Activated CD4-positive, alpha-beta T cell treated with anti-CD3 and anti-CD28 coated beads for 24 hours (primary cell): ENCODE measurements around the gene LILRA6.
"Not testable (repeated sequence)": the region's sequence is repeated elsewhere in the genome, so short reads cannot be mapped to it uniquely, and the experiment has no call there.

Experiments used
- DNase-seq, 2 donors: peaks; one replicate each; pipeline ENCODE4 v3.0.0-alpha.2; 2020; ENCODE audit warnings: low read depth in 2 of 2

The LILRA6 gene

DNA sequence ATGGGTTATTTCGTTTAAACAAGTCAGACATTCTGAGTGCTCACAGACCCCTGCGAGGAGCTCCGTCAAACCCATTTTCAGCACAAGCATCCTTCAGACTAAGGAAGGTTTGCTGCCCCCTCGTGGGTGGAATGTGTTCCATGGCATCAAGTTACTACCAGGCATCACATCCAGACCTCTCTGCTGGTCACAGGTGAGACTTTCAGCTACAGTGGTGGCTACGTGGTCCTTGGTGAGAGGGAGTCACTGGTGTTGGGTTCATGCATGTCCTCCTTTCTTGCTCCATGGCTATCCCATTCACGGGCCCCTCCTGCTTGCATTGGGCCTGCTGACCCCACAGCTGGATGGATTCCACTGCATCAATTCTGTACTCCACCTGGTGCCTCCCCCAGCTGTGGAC is 23.5 kb upstream of the LILRA6 start:
- peak; percentile 64 to 73 for DNase-seq

DNA sequence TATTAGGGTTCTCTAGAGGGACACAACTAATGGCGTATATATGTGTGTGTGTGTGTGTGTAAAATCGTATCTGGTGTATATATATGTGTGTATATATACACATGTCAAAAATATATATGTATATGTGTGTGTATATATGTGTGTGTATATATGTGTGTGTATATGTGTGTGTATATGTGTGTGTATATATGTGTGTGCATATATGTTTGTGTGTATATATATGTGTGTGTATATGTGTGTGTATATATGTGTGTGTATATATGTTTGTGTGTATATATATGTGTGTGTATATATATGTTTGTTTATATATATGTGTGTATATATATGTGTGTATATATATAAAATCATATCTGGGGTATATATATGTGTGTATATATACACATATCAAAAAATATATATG is 19.9 kb upstream of the LILRA6 start:
- no peak for DNase-seq

DNA sequence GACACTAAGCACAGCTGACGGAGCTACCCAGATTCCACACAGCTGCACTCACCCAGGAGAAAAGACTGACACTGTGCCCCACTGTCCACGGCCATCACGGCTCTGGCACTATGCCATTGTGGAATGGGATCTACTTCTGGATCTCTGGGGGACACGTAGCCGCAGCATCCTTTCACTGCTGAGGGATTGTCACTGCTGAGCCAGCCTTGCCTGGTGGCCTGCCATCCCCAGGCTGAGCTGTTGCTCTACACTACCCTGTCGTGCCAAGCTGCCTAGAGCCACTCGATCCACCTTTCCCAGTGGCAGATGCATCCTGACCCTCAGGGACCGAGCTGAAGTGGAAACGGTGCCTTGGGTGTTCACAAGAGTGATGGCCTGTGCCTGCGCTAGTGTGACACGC is 19.5 kb upstream of the LILRA6 start:
- DNase-seq: no peak

DNA sequence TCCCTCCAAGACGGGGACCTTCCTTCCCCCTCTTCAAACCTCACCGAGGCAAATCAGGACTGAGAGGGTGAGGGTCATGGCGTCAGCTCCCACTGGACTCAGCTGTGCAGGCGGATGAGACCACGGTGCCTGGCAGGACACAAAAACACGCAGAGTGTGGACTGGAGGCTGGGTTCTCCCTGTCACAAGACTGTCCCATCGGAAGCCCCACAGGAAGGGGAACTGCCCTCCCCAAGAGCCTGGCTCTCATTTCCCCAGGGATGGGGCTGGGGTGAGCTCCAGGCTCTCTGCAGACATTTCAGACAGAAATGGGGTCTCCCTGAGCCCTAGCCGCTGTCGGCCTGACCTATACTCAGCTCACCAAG is 14.5 kb upstream of the LILRA6 start, which contains the start of gene LILRB5:
Gene LILRB5 (minus strand): TSS at position 158 of the 365 bp plus-strand sequence. CDS start 80 bp downstream, at position 78.
- DNase-seq: no peak

DNA sequence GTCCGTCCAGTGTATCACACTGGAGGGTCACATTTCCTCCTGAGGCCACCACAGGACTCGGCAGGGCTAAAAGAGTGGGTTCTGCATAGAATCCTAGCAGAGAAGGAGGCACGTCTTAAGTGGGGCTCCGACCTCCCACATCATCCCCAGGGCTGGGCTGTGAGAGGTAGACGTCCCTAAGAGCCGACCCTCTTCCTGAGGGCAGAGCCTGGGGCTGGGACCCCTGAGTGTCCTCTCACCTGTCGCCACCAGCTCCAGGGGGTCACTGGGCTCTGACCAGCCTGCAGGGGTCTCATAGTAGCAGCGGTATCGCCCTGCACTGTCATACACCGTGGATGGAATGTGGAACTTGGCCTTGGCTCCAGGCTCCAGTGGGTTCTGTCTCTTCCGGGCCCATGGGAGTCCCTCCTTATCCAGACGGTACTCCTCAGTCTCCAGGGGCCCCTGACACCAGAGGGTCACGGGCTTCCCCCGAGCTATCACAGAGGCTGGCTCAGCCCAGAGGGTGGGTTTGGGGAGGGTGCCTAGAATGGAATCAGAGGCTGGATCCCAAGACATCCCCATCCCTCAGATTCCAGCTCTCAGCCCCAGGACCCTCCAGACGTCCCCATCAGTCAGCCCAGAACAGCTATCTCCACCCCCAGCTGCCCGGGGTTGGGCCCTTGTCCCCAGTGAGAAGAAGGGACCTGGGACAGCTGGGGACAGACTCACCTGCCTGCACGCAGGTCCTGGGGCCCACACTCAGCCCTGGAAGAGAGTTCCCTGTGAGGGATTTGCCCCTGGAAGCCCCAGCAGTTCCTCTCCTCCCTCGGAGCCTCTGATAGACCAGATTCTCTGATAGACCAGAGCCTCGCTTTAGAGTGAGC is 13.9 kb upstream of the LILRA6 start:
- no peak for DNase-seq

DNA sequence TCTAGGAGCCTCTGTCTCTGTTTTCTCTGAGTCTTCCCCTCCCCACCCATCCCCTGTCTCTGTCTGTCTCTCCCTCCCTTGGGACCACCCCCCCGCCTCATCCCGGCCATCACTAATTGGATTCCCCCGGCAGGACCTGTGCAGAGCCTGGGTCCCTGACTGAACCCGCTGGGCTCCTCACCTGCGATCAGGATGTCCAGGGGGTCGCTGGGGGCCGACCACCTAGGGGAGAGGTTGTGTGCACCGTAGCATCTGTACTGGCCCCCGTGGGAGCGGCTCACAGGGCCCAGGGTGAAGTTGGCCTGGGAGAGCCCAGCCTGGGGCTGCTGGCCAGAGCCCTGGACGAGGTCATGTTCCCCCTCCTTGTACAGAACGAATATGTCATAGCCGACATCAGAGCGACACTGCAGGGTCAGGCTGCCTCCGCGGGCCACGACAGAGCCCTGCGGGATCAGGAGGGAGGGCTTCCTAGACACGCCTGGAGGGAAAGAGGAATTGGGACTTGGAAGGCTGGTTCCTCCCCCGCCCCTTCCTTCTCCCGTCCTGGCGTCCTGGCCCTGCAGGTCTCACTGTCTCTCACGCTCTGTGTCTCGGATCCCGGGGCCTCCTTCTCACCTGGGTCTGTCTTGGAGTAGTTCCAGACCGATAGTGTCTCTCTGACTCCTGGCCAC is 12.7 kb upstream of the LILRA6 start:
- no peak for DNase-seq

DNA sequence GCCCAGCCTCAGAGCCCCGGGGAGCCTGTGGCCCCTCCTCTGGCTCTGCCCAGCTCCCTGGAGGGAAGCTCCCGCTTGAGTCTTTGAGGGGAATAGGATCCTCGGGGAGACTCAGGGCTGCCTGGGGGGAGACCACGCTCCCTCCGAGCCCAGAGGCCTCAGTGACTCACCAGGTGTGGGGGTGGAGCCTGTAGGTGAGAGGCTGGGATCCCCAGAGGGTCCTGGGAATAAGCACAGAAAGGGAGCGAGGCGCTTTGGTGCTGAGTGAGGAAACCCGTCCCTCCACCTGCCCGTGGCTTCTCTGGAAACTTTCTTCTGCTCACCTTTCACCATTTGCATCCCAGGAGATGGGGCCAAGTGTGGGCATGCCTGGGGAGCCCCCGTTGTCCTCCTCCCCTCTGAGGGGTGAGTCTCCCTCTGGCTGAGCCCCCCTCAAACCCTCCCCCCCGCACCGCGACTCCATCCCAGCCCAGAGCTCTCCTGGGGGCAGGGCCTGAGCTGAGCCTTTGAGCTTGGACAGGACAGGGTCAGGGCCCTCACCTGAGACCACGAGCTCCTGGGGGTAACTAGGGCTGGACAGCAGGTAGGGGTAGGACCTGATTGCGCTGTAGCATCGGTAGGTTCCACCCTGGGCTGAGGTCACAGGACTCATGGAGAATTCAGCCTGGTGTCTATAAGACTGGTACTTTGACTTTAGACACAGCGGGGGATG is 11.8 kb upstream of the LILRA6 start:
- no peak for DNase-seq

DNA sequence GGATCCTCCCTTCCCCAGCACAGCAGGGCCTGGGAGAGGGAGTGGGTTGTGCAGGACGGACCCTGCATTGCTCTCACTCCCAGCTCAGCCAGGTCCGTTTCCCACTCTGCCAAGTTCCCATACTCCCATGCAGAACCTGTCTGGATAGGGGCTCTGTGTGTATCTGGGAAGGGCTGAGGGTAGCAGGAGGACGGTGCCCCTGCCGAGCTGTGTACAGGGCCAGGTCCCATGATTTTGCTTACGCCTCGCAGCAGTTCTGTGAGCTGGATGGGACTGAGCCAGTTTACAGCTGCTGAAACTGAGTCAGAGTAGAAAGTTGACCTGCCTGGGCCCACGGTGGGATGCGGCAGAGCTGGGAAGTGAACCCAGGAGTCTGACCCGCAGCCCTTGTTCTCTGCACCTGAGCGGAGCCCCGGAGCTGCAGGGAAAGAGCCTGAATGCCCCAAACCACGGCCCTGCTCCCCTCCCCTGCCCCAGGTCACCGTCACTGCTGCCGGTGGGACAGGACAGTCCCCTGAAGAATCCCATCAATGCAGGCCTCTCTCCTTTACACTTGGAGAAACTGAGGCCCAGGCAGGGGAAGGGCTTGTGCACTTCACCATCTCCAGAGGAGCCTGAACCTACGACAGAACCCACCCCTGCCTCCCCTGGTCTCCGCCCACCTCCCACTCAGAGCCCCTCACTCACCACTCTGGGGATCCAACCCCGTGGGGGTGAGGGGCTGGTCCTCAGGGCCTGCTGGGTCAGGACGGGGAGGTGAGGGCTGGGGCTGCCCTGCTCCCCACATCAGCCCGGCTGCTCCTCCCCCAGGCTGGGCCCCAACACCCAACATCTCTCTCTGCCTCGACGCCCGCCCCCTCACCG is 11.0 kb upstream of the LILRA6 start:
- no peak for DNase-seq

DNA sequence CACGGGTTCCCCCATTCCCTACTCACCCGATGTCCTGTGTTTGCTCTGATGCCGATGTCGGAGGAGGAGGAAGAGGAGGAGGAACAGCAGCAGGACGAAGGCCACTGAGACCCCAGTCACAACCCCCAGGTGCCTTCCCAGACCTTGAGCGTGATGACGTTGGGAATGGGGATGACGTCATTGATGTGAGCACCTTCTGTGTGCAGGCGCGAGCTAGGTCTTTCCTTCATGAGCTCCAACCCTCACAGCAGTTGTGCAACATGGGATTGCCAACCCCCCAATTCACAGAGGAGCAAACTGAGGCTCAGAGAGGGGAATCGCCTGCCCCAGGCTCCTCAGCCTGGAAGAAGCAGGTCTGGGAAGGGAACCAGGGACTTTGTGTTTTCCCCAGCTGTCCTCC is 10.3 kb upstream of the LILRA6 start:
- DNase-seq: no peak

DNA sequence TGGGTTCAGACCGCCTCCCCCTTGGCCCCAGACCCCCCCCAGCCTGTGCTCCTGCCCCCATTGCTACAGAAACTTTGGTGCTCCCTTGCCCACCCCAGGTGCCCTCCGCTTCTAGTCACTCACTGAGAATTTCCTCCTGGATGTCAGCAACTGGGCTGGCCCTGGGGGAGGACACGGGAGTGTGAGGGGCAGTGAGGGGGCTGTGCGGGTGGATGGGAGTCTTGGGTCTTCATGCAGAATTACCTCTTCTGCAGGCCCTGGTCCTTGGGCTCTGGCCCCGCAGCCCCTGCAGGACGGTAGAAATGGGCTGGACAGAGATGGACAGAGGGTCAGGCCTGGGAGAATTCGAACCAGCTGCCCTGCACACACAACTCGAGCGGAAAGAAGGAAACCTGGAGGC is 9.7 kb upstream of the LILRA6 start:
- no peak for DNase-seq

DNA sequence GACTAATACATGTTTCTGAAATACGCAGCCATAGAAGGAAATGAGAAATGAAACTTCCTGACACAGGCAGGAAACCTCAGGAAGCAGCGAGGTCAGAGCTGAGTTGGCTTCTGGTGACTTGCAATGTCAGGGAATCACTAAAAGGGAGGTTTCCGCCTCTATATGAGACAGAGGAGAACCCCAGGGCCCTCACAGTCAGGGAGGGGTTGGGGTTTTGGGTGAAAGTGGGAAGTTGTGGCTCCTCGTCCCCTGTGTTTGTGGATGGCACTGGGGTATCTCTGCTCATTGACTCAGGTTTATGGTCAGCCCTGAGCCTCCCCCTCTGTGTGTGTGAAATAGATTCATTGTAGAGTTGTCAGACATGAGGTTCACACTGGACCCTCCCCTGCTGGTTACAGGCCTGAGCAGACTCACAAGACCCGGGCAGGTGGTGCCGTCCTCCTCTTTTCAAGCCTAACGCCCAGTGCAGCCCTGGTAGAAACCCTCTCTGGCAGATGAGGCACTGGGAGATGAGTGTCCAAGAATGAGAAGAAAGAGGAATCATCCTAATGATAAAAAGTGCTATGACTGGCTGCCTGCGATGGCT is 5.5 kb upstream of the LILRA6 start:
- DNase-seq: peak; percentile 12 to 14

DNA sequence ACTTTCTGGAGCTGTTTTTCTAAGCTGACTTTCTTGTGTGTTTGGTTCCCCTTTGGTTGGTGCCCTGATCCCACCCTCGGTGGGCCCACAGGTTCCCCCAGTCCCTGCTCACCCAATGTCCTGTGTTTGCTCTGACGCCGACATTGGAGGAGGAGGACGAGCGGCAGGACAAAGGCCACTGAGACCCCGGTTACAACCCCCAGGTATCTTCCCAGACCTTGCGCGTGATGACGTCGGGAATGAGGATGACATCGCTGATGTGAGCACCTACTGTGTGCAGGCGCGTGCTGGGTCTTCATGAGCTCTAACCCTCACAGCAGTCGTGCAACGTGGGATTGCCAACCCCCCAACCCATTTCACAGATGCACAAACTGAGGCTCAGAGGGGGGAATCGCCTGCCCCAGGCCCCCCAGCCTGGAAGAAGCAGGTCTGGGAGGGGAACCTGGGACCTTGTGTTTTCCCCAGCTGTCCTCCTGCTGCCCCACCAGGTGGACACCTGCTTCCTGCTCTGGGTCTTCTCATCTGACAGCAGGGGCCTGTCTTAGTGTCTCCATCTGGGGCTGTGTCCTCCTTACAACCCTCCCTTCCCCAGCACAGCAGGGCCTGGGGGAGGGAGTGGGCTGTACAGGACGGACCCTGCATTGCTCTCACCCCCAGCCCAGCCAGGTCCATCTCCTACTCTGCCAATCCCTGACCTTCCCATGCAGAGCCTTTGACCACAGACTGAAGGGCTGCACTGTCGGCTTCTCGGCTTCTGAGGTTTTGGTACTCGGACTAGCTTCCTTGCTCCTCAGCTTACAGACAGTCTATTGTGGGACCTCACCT is 4.7 kb upstream of the LILRA6 start:
- no peak for DNase-seq

DNA sequence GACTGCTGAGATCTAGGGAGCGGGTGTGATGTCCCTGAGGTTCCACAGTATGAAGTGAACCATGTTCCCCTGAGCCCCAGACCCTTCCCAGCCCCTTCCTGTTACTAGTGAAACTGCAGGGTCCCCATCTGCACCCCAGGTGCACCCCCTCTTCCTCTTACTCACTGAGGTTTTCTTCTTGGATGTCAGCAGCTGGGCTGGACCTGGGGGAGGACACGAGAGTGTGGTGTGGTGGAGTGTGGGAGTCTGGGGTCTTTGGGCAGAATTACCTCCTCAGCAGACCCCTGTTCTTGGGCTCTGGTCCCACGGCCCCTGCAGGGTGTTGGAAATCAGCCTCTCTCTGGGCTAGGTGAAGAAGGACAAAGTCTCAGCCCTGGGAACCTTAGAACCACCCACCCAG is 3.3 kb upstream of the LILRA6 start:
- DNase-seq: no peak

DNA sequence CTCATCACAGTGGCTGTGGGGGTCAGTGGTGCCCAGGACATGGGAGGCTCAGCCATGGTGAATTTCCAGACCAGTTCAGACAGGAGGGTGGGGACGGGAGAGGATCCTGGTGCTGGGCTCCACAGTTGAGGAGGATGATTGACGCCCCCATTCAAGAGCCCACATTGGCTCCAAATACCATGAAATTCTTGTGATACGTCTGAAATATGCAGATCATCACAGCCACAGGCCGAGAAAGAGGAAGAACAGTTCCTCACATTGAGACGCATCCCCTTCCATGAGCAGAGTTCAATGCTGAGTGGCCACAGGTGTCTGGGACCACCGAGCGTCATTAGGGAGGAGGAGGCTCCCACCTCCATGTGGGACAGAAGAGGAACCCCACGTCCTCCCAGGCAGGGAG is 1.2 kb upstream of the LILRA6 start:
- not testable (repeated sequence) for DNase-seq

DNA sequence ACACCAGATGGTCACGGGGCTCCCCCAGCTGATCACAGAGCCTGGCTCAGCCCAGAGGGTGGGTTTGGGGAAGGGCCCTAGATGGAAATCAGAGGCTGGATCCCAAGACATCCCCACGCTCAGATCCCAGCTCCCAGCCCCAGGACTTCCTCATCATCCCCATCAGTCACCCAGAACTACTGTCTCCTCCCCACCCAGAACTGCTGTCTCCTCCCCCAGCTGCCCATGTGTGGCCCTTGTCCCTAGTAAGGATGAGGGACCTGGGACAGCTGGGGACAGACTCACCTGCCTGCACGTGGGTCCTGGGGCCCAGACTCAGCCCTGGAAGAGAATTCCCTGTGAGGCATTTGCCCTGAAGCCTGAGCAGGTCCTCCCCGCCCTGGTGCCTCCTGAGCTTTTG is 356 bp downstream of the LILRA6 start:
- not testable (repeated sequence) for DNase-seq

DNA sequence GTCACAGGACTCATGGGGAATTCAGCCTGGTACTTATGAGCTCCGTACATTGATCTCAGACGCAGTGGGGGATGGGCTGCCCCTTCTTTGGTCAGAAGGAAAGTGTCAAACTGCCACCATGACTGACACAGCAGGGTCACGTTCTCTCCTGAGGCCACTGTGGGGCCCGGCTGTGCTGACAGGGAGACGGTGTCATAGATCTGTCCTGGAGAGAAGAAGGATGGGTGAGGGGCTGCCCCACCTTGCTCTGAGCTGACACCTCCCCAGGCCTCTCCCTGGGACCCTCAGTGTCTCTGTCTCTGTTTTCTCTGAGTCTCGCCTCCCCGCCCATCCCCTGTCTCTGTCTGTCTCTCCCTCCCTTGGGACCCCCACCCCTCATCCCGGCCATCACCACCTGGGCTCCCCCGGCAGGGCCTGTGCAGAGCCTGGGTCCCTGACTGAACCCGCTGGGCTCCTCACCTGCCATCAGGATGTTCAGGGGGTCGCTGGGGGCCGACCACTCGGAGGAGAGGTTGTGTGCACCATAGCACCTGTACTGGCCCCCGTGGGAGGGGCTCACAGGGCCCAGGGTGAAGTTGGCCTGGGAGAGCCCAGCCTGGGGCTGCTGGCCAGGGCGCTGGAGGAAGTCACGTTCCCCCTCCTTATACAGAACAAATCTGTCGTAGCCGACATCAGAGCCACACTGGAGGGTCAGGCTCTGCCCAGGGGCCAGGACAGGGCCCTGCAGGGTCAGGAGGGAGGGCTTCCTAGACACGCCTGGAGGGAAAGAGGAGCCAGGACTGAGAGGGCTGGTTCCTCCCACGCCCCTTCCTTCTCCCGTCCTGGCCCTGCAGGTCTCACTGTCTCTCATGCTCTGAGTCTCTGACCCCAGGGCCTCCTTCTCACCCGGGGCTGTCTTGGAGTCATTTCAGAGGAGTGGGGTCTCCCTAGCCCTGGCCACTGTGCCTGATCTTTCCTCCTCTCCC is 1.9 kb downstream of the LILRA6 start:
- not testable (repeated sequence) for DNase-seq

DNA sequence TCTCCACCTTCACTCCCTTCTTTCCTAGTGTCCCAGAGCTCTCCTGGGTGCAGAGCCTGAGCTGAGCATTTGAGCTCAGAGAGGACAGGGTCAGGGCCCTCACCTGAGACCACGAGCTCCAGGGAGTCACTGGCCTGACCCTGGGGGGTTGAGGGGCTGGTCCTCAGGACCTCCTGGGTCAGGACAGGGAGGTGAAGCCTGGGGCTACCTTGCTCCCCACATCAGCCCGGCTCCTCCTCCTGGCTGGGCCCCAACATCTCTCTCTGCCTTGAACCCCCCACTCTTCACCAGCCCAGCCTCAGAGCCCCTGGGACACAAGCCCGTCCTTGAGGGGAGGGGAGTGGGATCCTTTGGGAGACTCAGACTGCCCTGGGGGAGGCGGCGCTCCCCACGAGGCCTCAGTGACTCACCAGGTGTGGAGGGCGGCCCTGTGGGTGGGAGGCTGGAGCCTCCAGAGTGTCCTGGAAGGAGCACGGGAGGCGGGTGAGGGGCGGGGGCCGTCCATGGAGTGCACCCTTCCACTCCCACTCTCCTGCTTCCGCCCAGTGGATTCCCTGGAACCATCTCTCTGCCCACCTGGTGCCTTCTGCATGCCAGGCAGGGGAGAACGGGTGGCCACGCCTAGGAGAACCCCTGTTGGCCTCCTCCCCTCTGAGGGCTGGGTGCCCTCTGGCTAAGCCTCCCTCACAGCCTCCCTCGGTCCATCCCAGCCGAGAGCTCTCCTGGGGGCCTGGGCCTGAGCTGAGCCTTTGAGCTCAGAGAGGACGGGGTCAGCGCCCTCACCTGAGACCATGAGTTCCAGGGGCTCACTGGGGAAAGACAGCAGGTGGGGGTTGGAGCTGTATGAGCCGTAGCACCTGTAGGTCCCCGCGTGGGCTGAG is 2.9 kb downstream of the LILRA6 start:
- not testable (repeated sequence) for DNase-seq

DNA sequence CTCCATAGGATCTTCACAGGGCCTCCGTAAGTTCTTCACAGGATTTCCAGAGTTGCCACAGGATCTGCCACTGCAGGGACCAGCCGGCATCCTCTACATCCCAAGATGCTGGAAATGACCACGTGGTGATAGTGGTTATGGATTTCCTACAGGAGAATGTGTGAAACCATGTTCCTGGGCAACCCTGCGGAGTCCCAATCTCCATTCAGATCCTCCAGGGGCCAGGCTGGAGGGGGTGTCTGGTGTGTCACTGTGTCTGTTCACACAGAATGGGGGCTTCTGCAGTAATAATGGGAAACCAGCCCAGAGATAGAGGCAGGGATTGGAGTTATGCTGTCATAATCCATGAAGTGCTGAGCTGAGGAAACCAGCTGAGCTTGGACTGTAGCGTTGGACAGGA is 8.6 kb downstream of the LILRA6 start:
- no peak for DNase-seq
